Measurements from ENCODE around the gene SLC35F4. TPM values are rescaled to one million over a fixed set of nuclear protein-coding genes. Genes with fewer than 3 reads are reported as not detected.
"Not testable (repeated sequence)": the region's sequence is repeated elsewhere in the genome, so short reads cannot be mapped to it uniquely, and the experiment has no call there.

Gene SLC35F4
- total and polyA plus RNA-seq, 12 donors: not detected

- DNase-seq (no peak), ATAC-seq (no peak)
- Histone ChIP-seq H3K4me3 (no peak overlapping the region), H3K36me3 (no peaks in the 10 kb centered on the region), H3K9me3 (no peaks in the 10 kb centered on the region), H3K27me3 (no peaks in the 10 kb centered on the region), H3K4me1 (no peaks in the 10 kb centered on the region), H3K27ac (no peak overlapping the region)
- intact Hi-C loops (cut with DNase I): no loop called here
- TF ChIP-seq CTCF (IDR thresholded peaks at IDR 0.05): no peak
- WGBS, 2 donors: 94 to 99% methylated on average over 4 of the region's 4 CpGs
Observed at GRCh38 chr14:57753821-57754220, 112.1 kb downstream of the SLC35F4 start.

- intact Hi-C loops (cut with DNase I); H3K4me3 ChIP-seq; H3K27me3 ChIP-seq; ATAC-seq; H3K9me3 ChIP-seq; DNase-seq; H3K36me3 ChIP-seq; H3K27ac ChIP-seq; H3K4me1 ChIP-seq: not testable (repeated sequence)
- 79 to 83% methylated on average over 11 of the region's 11 CpGs for WGBS, 2 donors
Observed at GRCh38 chr14:57752142-57752695, 113.7 kb downstream of the SLC35F4 start.

- WGBS, 2 donors: 89 to 93% methylated on average over 3 of the region's 3 CpGs
- H3K27me3 ChIP-seq: no peaks in the 10 kb centered on the region
- no peak for ATAC-seq
- H3K27ac ChIP-seq: no peak overlapping the region
- intact Hi-C loops (cut with DNase I): no loop called here
- no peak overlapping the region for H3K4me3 ChIP-seq
- no peak for TF ChIP-seq CTCF (IDR thresholded peaks at IDR 0.05)
- H3K36me3 ChIP-seq: no peaks in the 10 kb centered on the region
- no peak for DNase-seq
- no peaks in the 10 kb centered on the region for H3K9me3 ChIP-seq
- peaks cover 0 to 11% (median 0%) of the 10 kb centered on the region in 9 donors for H3K4me1 ChIP-seq
Observed at GRCh38 chr14:57751400-57751799, 114.5 kb downstream of the SLC35F4 start.

- no peaks in the 10 kb centered on the region for H3K36me3 ChIP-seq
- intact Hi-C loops (cut with DNase I): no loop called here
- DNase-seq (no peak), ATAC-seq (no peak)
- 76 to 80% methylated on average over 3 of the region's 3 CpGs for WGBS, 2 donors
- no peaks in the 10 kb centered on the region for H3K27me3 ChIP-seq
- no peak for TF ChIP-seq CTCF (IDR thresholded peaks at IDR 0.05)
- H3K27ac ChIP-seq: no peak overlapping the region
- H3K4me1 ChIP-seq: peaks cover 0 to 11% (median 0%) of the 10 kb centered on the region in 9 donors
- H3K9me3 ChIP-seq: peaks cover 0 to 10% (median 0%) of the 10 kb centered on the region in 11 donors
- H3K4me3 ChIP-seq: no peak overlapping the region
Observed at GRCh38 chr14:57749267-57749666, 116.6 kb downstream of the SLC35F4 start.

GRCh38 chr14:57748279-57748678 is 117.6 kb downstream of the SLC35F4 start:
- WGBS, 2 donors: 93 to 100% methylated on average over 1 of the region's 1 CpG
- no peaks in the 10 kb centered on the region for H3K36me3 ChIP-seq
- no peaks in the 10 kb centered on the region for H3K27me3 ChIP-seq
- ATAC-seq (no peak), DNase-seq (no peak)
- intact Hi-C loops (cut with DNase I): no loop called here
- H3K4me1 ChIP-seq: peaks cover 0 to 11% (median 0%) of the 10 kb centered on the region in 9 donors
- TF ChIP-seq CTCF (IDR thresholded peaks at IDR 0.05): no peak
- no peak overlapping the region for H3K27ac ChIP-seq
- peaks cover 0 to 11% (median 0%) of the 10 kb centered on the region in 11 donors for H3K9me3 ChIP-seq
- H3K4me3 ChIP-seq: no peak overlapping the region

Data from heart right ventricle (tissue), 16 donors.